ENCODE measurements around the gene CHRM1.

DNA sequence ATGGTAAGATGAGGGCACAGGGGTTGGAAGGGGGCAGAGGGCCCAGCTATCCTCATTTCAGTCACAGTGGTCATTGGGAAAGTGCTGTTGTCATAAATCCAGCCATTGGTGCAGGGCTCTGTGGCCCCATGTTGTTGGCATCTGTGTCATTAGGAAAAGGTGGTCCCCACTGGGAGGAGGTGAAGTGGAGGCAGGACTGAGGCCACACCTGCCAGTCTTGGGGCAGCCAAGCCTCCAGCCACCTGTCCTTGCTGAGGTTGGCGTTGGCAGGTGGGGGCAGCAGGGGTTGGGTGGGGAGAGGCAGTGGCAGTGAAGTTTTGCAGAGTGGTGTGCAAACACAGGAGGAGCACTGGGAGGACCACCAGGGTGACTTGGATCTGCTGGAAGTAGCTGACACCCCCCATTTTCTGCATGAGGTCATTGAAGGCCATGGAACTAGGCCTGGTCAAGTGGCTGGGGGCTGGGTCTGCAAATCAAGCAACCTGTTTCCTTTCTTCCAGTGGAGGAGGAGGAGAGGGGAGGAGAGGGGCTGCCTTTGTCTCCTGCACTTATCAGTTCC, 38.3 kb upstream of the CHRM1 start:
- no peak for TF ChIP-seq POLR2AphosphoS5 (IDR thresholded peaks at IDR 0.05; ENCODE audit: low read depth, low read length)
- no peak for TF ChIP-seq POLR2A (IDR thresholded peaks at IDR 0.05; ENCODE audit: borderline replicate concordance, extremely low read depth, insufficient read depth, insufficient read length)
- TF ChIP-seq, protein P1, sequence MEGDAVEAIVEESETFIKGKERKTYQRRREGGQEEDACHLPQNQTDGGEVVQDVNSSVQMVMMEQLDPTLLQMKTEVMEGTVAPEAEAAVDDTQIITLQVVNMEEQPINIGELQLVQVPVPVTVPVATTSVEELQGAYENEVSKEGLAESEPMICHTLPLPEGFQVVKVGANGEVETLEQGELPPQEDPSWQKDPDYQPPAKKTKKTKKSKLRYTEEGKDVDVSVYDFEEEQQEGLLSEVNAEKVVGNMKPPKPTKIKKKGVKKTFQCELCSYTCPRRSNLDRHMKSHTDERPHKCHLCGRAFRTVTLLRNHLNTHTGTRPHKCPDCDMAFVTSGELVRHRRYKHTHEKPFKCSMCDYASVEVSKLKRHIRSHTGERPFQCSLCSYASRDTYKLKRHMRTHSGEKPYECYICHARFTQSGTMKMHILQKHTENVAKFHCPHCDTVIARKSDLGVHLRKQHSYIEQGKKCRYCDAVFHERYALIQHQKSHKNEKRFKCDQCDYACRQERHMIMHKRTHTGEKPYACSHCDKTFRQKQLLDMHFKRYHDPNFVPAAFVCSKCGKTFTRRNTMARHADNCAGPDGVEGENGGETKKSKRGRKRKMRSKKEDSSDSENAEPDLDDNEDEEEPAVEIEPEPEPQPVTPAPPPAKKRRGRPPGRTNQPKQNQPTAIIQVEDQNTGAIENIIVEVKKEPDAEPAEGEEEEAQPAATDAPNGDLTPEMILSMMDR (IDR thresholded peaks at IDR 0.05 in 2 of 3, conservative IDR thresholded peaks at IDR 0.05 in 1 of 3; ENCODE audit: borderline replicate concordance in 1 of 3, insufficient read depth in 1 of 3, low read depth in 2 of 3, low read length in 2 of 3), result no peak
- no peak for TF ChIP-seq ELF1 (IDR thresholded peaks at IDR 0.05; ENCODE audit: borderline replicate concordance, low read depth)
- TF ChIP-seq, protein P2, sequence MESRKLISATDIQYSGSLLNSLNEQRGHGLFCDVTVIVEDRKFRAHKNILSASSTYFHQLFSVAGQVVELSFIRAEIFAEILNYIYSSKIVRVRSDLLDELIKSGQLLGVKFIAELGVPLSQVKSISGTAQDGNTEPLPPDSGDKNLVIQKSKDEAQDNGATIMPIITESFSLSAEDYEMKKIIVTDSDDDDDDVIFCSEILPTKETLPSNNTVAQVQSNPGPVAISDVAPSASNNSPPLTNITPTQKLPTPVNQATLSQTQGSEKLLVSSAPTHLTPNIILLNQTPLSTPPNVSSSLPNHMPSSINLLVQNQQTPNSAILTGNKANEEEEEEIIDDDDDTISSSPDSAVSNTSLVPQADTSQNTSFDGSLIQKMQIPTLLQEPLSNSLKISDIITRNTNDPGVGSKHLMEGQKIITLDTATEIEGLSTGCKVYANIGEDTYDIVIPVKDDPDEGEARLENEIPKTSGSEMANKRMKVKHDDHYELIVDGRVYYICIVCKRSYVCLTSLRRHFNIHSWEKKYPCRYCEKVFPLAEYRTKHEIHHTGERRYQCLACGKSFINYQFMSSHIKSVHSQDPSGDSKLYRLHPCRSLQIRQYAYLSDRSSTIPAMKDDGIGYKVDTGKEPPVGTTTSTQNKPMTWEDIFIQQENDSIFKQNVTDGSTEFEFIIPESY (IDR thresholded peaks at IDR 0.05; ENCODE audit: extremely low read depth, insufficient replicate concordance, low read length), result no peak
- no peak for TF ChIP-seq YY1 (IDR thresholded peaks at IDR 0.05; ENCODE audit: extremely low read depth, insufficient replicate concordance, low read depth, low read length)
- no peak for TF ChIP-seq CEBPB (IDR thresholded peaks at IDR 0.05; ENCODE audit: low read depth)
- TF ChIP-seq EZH2 (IDR thresholded peaks at IDR 0.05), result no peak
- TF ChIP-seq, protein P3, sequence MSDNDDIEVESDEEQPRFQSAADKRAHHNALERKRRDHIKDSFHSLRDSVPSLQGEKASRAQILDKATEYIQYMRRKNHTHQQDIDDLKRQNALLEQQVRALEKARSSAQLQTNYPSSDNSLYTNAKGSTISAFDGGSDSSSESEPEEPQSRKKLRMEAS (IDR thresholded peaks at IDR 0.05), result no peak
- TF ChIP-seq, protein P4, sequence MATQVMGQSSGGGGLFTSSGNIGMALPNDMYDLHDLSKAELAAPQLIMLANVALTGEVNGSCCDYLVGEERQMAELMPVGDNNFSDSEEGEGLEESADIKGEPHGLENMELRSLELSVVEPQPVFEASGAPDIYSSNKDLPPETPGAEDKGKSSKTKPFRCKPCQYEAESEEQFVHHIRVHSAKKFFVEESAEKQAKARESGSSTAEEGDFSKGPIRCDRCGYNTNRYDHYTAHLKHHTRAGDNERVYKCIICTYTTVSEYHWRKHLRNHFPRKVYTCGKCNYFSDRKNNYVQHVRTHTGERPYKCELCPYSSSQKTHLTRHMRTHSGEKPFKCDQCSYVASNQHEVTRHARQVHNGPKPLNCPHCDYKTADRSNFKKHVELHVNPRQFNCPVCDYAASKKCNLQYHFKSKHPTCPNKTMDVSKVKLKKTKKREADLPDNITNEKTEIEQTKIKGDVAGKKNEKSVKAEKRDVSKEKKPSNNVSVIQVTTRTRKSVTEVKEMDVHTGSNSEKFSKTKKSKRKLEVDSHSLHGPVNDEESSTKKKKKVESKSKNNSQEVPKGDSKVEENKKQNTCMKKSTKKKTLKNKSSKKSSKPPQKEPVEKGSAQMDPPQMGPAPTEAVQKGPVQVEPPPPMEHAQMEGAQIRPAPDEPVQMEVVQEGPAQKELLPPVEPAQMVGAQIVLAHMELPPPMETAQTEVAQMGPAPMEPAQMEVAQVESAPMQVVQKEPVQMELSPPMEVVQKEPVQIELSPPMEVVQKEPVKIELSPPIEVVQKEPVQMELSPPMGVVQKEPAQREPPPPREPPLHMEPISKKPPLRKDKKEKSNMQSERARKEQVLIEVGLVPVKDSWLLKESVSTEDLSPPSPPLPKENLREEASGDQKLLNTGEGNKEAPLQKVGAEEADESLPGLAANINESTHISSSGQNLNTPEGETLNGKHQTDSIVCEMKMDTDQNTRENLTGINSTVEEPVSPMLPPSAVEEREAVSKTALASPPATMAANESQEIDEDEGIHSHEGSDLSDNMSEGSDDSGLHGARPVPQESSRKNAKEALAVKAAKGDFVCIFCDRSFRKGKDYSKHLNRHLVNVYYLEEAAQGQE (IDR thresholded peaks at IDR 0.05; ENCODE audit: low read depth), result no peak
- TF ChIP-seq SP1 (IDR thresholded peaks at IDR 0.05; ENCODE audit: low read depth), result no peak
- no peak for TF ChIP-seq TCF7L2 (IDR thresholded peaks at IDR 0.05; ENCODE audit: borderline replicate concordance, extremely low read depth, insufficient read depth, insufficient read length)
- no peak for TF ChIP-seq RAD21 (IDR thresholded peaks at IDR 0.05; ENCODE audit: low read depth)
- TF ChIP-seq, protein P5, sequence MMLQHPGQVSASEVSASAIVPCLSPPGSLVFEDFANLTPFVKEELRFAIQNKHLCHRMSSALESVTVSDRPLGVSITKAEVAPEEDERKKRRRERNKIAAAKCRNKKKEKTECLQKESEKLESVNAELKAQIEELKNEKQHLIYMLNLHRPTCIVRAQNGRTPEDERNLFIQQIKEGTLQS (IDR thresholded peaks at IDR 0.05), result no peak
